ENCODE measurements around the gene CDK3. TPM values are rescaled to one million over a fixed set of nuclear protein-coding genes. Genes with fewer than 3 reads are reported as not detected.

Gene CDK3
- total and polyA plus RNA-seq, 2 of the 4 experiments (the other 2 are of a cell fraction) = 0.72 to 8.8 TPM

DNA sequence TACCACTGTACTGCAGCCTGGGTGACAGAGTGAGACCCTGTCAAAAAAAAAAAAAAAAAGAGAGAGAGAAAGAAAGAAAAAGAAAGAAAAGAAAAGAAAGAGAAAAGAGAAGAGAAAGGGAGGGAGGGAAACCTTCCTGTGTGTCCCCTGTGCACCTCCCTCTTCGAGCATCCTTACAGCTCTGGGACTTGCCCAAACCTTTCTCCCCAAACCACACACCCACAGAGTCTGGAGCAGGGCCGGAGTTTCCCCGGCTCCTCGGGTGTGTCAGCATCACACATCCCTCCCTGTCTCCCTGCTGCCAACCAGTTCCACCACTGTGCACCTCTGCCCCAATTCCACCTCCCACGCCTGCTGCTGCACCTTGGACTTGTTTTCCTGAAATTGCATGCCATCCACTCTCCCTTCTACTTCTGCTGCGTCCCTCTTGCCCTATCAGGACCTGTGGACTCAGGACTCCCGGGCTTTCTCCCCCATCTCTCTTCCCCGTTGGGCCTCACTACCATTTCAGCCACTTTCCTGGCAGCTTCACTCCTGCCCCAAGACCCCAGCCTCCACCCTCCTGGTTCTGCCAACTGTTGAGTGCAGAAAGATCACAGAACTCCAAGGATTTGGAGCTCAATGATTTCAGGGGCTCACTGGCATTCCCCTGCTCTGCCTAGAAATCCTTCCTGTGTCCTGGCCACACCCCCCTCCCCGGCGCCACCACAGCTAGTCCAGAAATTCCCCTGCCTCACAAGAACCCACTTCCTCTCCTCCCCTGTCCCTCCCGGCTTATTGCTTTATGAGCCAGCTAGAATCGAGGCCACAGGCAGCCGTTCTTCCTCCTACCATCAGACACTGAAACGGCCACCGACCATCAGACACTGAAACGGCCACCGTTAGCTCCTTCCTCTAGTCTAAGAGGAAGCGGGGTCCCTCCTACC is 3.7 kb upstream of the CDK3 start (continued):
- TF ChIP-seq, protein P1, sequence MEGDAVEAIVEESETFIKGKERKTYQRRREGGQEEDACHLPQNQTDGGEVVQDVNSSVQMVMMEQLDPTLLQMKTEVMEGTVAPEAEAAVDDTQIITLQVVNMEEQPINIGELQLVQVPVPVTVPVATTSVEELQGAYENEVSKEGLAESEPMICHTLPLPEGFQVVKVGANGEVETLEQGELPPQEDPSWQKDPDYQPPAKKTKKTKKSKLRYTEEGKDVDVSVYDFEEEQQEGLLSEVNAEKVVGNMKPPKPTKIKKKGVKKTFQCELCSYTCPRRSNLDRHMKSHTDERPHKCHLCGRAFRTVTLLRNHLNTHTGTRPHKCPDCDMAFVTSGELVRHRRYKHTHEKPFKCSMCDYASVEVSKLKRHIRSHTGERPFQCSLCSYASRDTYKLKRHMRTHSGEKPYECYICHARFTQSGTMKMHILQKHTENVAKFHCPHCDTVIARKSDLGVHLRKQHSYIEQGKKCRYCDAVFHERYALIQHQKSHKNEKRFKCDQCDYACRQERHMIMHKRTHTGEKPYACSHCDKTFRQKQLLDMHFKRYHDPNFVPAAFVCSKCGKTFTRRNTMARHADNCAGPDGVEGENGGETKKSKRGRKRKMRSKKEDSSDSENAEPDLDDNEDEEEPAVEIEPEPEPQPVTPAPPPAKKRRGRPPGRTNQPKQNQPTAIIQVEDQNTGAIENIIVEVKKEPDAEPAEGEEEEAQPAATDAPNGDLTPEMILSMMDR (conservative IDR thresholded peaks at IDR 0.05; ENCODE audit: low read depth, low read length) = no peak

DNA sequence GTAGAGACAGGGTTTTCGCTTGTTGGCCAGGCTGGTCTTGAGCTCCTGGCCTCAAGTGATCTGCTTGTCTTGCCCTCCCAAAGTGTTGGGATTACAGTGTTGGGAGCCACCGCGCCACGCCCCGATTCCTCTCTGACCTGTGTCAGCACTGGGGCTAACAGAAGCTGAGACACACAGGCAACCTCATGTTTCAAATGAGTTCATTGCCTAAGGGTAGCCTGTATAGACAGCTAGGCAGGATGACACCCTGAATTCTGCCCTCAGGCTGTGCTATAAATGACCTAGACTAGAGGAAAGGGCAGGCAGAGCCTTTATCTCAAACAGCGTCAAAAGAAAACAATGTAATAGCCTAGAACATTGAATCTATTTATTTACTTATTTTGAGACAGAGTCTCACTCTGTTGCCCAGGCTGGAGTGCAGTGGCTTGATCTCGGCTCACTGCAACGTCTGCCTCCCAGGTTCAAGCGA is 2.3 kb upstream of the CDK3 start:
- H3K4me1 ChIP-seq (ENCODE audit: control insufficient read depth, insufficient read depth, low read length) = peaks cover 7% of the 10 kb centered on the region
- no peak for ATAC-seq (ENCODE audit: low read depth)
- DNase-seq = no peak
- ChIA-PET POLR2A (ENCODE audit: unreplicated experiment) (no interaction called here), CTCF (interaction anchor here (1.5 kb wide), 1 partner anchor 20 kb away, joined by 4 read pairs; the partner anchor contains the start of genes ACOX1 and TEN1)
- no peak overlapping the region for H3K18ac ChIP-seq (ENCODE audit: low read depth, low read length)
- H3K4me2 ChIP-seq (ENCODE audit: low read depth, low read length) = no peak overlapping the region
- H2AK5ac ChIP-seq (ENCODE audit: low read depth, low read length) = no peak overlapping the region
- H3K79me1 ChIP-seq (ENCODE audit: low read depth in 1 of 2, low read length in 2 of 2) = 0 out of 4 replicates have a peak, but pooled peaks cover 0 to 7% of the 10 kb centered on the region in 2 experiments
- H3K36me3 ChIP-seq (ENCODE audit: control insufficient read depth, insufficient read depth, low read length) = peaks cover 10% of the 10 kb centered on the region; the same call in 1 of the 2 replicates
- no peaks in the 10 kb centered on the region for H3K9me3 ChIP-seq (ENCODE audit: control insufficient read depth, insufficient read depth, low read length)
- intact Hi-C loops (cut with micrococcal nuclease) (no loop called here), in situ Hi-C loops (cut with MboI; ENCODE audit: low sequenced_read_pairs) (no loop called here), dilution Hi-C loops (cut with HindIII; ENCODE audit: low sequenced_read_pairs, unreplicated experiment) (no loop called here)
- no peaks in the 10 kb centered on the region for H3K27me3 ChIP-seq (ENCODE audit: control insufficient read depth, insufficient read depth, low read length)
- H4K91ac ChIP-seq (ENCODE audit: insufficient read depth, low read depth, low read length) = no peak overlapping the region
- H3K4me3 ChIP-seq (ENCODE audit: insufficient read depth, low read depth, low read length) = no peak overlapping the region
- H2BK5ac ChIP-seq (ENCODE audit: low read depth, low read length, poor library complexity, severe bottlenecking) = no peak overlapping the region
- no peak overlapping the region for H3K14ac ChIP-seq (replicated peaks; ENCODE audit: low read depth, low read length)
- no peak overlapping the region for H3K27ac ChIP-seq (ENCODE audit: insufficient read depth, low read length)
- WGBS, 2 experiments (ENCODE audit: extremely low coverage in 2 of 2, insufficient read length in 1 of 2) = 93% methylated on average over 3 of the region's 9 CpGs; no CpG with 5 or more reads in 1 of the 2 experiments
- H4K20me1 ChIP-seq (ENCODE audit: insufficient read depth, low read length) = no peaks in the 10 kb centered on the region
- no peak overlapping the region for H3K56ac ChIP-seq (ENCODE audit: extremely low read depth, insufficient read depth, low read length)
- BruUV-seq (replicated peaks) = no TSS peak
- H3K4ac ChIP-seq (ENCODE audit: low read depth, low read length) = no peak overlapping the region
- H4K5ac ChIP-seq (ENCODE audit: low read depth, low read length) = no peak overlapping the region
- no peak overlapping the region for H2BK120ac ChIP-seq (ENCODE audit: low read depth, low read length)
- peaks cover 7% of the 10 kb centered on the region; the same call in 1 of the 2 replicates for H3K9me1 ChIP-seq (ENCODE audit: insufficient read depth, low read length)
- H3K9ac ChIP-seq (ENCODE audit: low read depth, low read length) = no peak overlapping the region
- H4K8ac ChIP-seq (ENCODE audit: low read depth in 2 of 2, low read length in 2 of 2) = no peak overlapping the region
- H2AK9ac ChIP-seq (replicated peaks; ENCODE audit: low read depth, low read length, poor library complexity) = no peak overlapping the region
- no peak overlapping the region for H2AFZ ChIP-seq (replicated peaks; ENCODE audit: low read length, poor library complexity)
- no peak overlapping the region for H2BK15ac ChIP-seq (ENCODE audit: low read depth, low read length)
- H2BK20ac ChIP-seq (ENCODE audit: low read depth, low read length) = no peak overlapping the region
- H3K23ac ChIP-seq (ENCODE audit: low read depth, low read length) = no peak overlapping the region
- TF ChIP-seq RFX5 (IDR thresholded peaks at IDR 0.05; ENCODE audit: low read depth, low read length) (no peak), RCOR1 (IDR thresholded peaks at IDR 0.05; ENCODE audit: insufficient replicate concordance, low read length) (no peak), RAD21 (IDR thresholded peaks at IDR 0.05; ENCODE audit: low read length) (no peak), FOS (IDR thresholded peaks at IDR 0.05; ENCODE audit: low read depth, low read length) (no peak), BHLHE40 (IDR thresholded peaks at IDR 0.05; ENCODE audit: low read depth, low read length) (no peak), MAFK (IDR thresholded peaks at IDR 0.05; ENCODE audit: low read depth, low read length) (no peak), MAZ (IDR thresholded peaks at IDR 0.05; ENCODE audit: borderline replicate concordance, low read depth, low read length) (no peak), SMC3 (IDR thresholded peaks at IDR 0.05; ENCODE audit: low read depth, low read length) (no peak)
- TF ChIP-seq, protein P2, sequence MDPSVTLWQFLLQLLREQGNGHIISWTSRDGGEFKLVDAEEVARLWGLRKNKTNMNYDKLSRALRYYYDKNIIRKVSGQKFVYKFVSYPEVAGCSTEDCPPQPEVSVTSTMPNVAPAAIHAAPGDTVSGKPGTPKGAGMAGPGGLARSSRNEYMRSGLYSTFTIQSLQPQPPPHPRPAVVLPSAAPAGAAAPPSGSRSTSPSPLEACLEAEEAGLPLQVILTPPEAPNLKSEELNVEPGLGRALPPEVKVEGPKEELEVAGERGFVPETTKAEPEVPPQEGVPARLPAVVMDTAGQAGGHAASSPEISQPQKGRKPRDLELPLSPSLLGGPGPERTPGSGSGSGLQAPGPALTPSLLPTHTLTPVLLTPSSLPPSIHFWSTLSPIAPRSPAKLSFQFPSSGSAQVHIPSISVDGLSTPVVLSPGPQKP (IDR thresholded peaks at IDR 0.05; ENCODE audit: borderline replicate concordance, low read depth, low read length) = no peak
- TF ChIP-seq, protein P3, sequence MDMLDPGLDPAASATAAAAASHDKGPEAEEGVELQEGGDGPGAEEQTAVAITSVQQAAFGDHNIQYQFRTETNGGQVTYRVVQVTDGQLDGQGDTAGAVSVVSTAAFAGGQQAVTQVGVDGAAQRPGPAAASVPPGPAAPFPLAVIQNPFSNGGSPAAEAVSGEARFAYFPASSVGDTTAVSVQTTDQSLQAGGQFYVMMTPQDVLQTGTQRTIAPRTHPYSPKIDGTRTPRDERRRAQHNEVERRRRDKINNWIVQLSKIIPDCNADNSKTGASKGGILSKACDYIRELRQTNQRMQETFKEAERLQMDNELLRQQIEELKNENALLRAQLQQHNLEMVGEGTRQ (IDR thresholded peaks at IDR 0.05; ENCODE audit: low read depth, low read length) = no peak

Data from IMR-90 (cell line).